HEK293 (cell line): ENCODE data around the gene SLC7A1.
A peak's percentile ranks its signal among the peaks of the same experiment; 100 is the strongest.

Source experiments
- CTCF ChIA-PET: fragments of 350-600 bp; formaldehyde crosslinking; extraction: SDS; loops from one replicate; lab custom pipeline; 2021; ENCODE audit warnings: antibody characterized with exemption; lab: Yijun Ruan, JAX
- POLR2A ChIA-PET: fragments of 300-600 bp; formaldehyde crosslinking; extraction: SDS; loops from one replicate; lab custom pipeline; 2020; ENCODE audit warnings: antibody characterized with exemption, inconsistent platforms; lab: Yijun Ruan, JAX
- H3K27ac ChIP-seq: fragments of 200-500 bp; sonication (Bioruptor generic); 2 replicates; pipeline ENCODE4 v1.5.1; 2014; ENCODE audit warnings: low read depth, low read length, control low read depth, inconsistent platforms; ENCODE audit errors: extremely low read depth
- H3K36me3 ChIP-seq, 2 experiments: fragments of 200-500 bp in 1 of 2; sonication (Bioruptor generic) in 1 of 2; 1 replicate in 1 of 2; 2 replicates in 1 of 2; pipeline ENCODE4 v1.5.1; 2014 to 2017; ENCODE audit warnings: inconsistent platforms in 2 of 2, low read length in 2 of 2; ENCODE audit not compliant: control insufficient read depth in 2 of 2, insufficient read depth in 1 of 2
- H3K4me1 ChIP-seq: fragments of 200-500 bp; sonication (Bioruptor generic); 2 replicates; pipeline ENCODE4 v1.5.1; 2014; ENCODE audit warnings: mild to moderate bottlenecking, low read length, inconsistent platforms; ENCODE audit not compliant: control insufficient read depth, insufficient read depth
- H3K4me3 ChIP-seq: 2 replicates; pipeline ENCODE4 v1.5.1; 2011; ENCODE audit warnings: low read depth, mild to moderate bottlenecking, control low read depth, low read length, moderate library complexity
- H3K9me3 ChIP-seq: fragments of 200-500 bp; sonication (Bioruptor generic); 2 replicates; pipeline ENCODE4 v1.5.1; 2014; ENCODE audit warnings: low read depth, low read length, inconsistent platforms; ENCODE audit not compliant: control insufficient read depth, insufficient read depth
- KLF1 ChIP-seq: fragments of 450-650 bp; formaldehyde crosslinking; IDR thresholded peaks from 2 replicates; pipeline ENCODE4 v1.5.1; 2016; ENCODE audit warnings: missing biosample characterization, missing genetic modification characterization
- KLF9 ChIP-seq: fragments of 450-650 bp; formaldehyde crosslinking; IDR thresholded peaks from 2 replicates; pipeline ENCODE4 v1.5.1; 2016; ENCODE audit warnings: missing biosample characterization, missing genetic modification characterization, low read depth
- MEIS1 ChIP-seq: sonication (generic); formaldehyde crosslinking; IDR thresholded peaks from 2 replicates; pipeline ENCODE4 v1.8.1; 2022; ENCODE audit warnings: missing genetic modification reagents, mild to moderate bottlenecking, borderline replicate concordance
- SCRT2 ChIP-seq: fragments of 450-650 bp; formaldehyde crosslinking; IDR thresholded peaks from 2 replicates; pipeline ENCODE4 v1.5.1; 2016; ENCODE audit warnings: missing biosample characterization, missing genetic modification characterization
- SP7 ChIP-seq: fragments of 450-650 bp; formaldehyde crosslinking; IDR thresholded peaks from 2 replicates; pipeline ENCODE4 v1.5.1; 2016; ENCODE audit warnings: missing biosample characterization, missing genetic modification characterization
- TCF7L2 ChIP-seq: IDR thresholded peaks from 2 replicates; pipeline ENCODE4 v1.6.1; 2011; ENCODE audit warnings: low read depth, mild to moderate bottlenecking, inconsistent platforms, low read length, moderate library complexity, borderline replicate concordance
- ZBTB1 ChIP-seq: fragments of 450-650 bp; formaldehyde crosslinking; IDR thresholded peaks from 2 replicates; pipeline ENCODE4 v1.5.1; 2016; ENCODE audit warnings: missing biosample characterization, missing genetic modification characterization
- ZBTB6 ChIP-seq: fragments of 450-650 bp; formaldehyde crosslinking; IDR thresholded peaks from 2 replicates; pipeline ENCODE4 v1.5.1; 2017; ENCODE audit warnings: missing biosample characterization, missing genetic modification characterization
- ZFP3 ChIP-seq: fragments of 450-650 bp; formaldehyde crosslinking; IDR thresholded peaks from 2 replicates; pipeline ENCODE4 v1.5.1; 2016; ENCODE audit warnings: low read depth, missing biosample characterization, missing genetic modification characterization
- ZNF140 ChIP-seq: fragments of 450-650 bp; formaldehyde crosslinking; IDR thresholded peaks from 2 replicates; pipeline ENCODE4 v1.5.1; 2016; ENCODE audit warnings: missing biosample characterization, missing genetic modification characterization
- ZNF211 ChIP-seq: fragments of 450-650 bp; formaldehyde crosslinking; IDR thresholded peaks from 2 replicates; pipeline ENCODE4 v1.5.1; 2016; ENCODE audit warnings: low read depth, missing biosample characterization, missing genetic modification characterization
- ZNF558 ChIP-seq: fragments of 450-650 bp; formaldehyde crosslinking; IDR thresholded peaks from 2 replicates; pipeline ENCODE4 v1.5.1; 2016; ENCODE audit warnings: missing biosample characterization, missing genetic modification characterization
- ZNF596 ChIP-seq: fragments of 450-650 bp; IDR thresholded peaks from 2 replicates; pipeline ENCODE4 v1.5.0; 2018; ENCODE audit warnings: missing biosample characterization, mild to moderate bottlenecking, missing genetic modification characterization, moderate library complexity
- ZNF664 ChIP-seq: fragments of 450-650 bp; formaldehyde crosslinking; IDR thresholded peaks from 2 replicates; pipeline ENCODE4 v1.5.1; 2016; ENCODE audit warnings: missing biosample characterization, missing genetic modification characterization
- ZNF791 ChIP-seq: fragments of 450-650 bp; formaldehyde crosslinking; IDR thresholded peaks from 2 replicates; pipeline ENCODE4 v1.5.1; 2016; ENCODE audit warnings: missing biosample characterization, missing genetic modification characterization
- ZSCAN16 ChIP-seq: fragments of 450-650 bp; formaldehyde crosslinking; IDR thresholded peaks from 2 replicates; pipeline ENCODE4 v1.5.1; 2016; ENCODE audit warnings: missing biosample characterization, missing genetic modification characterization
- TF ChIP-seq, protein P1 (sequence below): fragments of 450-650 bp; formaldehyde crosslinking; IDR thresholded peaks from 2 replicates; pipeline ENCODE4 v1.5.1; 2016; ENCODE audit warnings: missing biosample characterization, missing genetic modification characterization
- TF ChIP-seq, protein P2 (sequence below): fragments of 450-650 bp; formaldehyde crosslinking; IDR thresholded peaks from 2 replicates; pipeline ENCODE4 v1.5.1; 2016; ENCODE audit warnings: missing biosample characterization, missing genetic modification characterization
- TF ChIP-seq, protein P3 (sequence below): fragments of 450-650 bp; formaldehyde crosslinking; IDR thresholded peaks from 2 replicates; pipeline ENCODE4 v1.5.1; 2016; ENCODE audit warnings: missing biosample characterization, missing genetic modification characterization, borderline replicate concordance

Gene SLC7A1

DNA sequence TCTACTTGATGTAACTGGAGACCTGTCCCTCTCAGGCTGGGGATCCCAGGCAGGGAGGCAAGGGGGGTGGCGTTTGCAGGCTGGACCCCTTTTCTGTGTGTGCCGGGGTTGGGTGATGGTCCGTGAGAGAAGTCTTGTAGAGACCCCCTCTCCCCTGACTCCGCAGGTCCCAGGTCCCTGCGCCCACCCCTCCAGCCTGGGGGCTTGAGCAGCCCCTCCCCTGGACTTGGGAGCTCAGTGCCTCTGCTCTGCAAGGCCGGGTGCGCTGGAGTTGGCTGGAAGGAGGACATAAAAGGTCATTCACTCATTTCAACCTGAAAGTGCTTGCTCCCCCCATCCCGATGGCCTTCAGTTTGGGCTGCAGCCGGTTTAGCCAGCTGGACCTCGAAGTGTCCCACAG lies 89.5 kb downstream of the SLC7A1 start:
- peaks cover 0 to 2% of the 10 kb centered on the region in 2 experiments; a peak in 1 of 3 replicates for H3K36me3 ChIP-seq
- TF ChIP-seq SCRT2 (tag by site-specific recombination) = peak; percentile 13; the same call in 1 of the 2 replicates
- TF ChIP-seq ZBTB1 (tag by site-specific recombination) = no peak
- no peaks in the 10 kb centered on the region; the same call in 1 of the 2 replicates for H3K4me1 ChIP-seq
- H3K27ac ChIP-seq = no peak overlapping the region
- H3K9me3 ChIP-seq = no peaks in the 10 kb centered on the region
- CTCF ChIA-PET = interaction anchor here (0.9 kb wide), 1 partner anchor 202 kb away, joined by 4 read pairs; no protein-coding TSS in a partner anchor
- POLR2A ChIA-PET = no interaction called here
- H3K4me3 ChIP-seq = no peak overlapping the region

GRCh38 chr13:29505511-29505910 lies 90.0 kb downstream of the SLC7A1 start:
- ChIA-PET POLR2A (no interaction called here), CTCF (no interaction called here)
- H3K36me3 ChIP-seq = no peaks in the 10 kb centered on the region
- H3K9me3 ChIP-seq = no peaks in the 10 kb centered on the region
- no peaks in the 10 kb centered on the region; the same call in 1 of the 2 replicates for H3K4me1 ChIP-seq
- no peak for TF ChIP-seq KLF9
- no peak for TF ChIP-seq ZNF596 (tag by site-specific recombination)
- TF ChIP-seq, protein P1, sequence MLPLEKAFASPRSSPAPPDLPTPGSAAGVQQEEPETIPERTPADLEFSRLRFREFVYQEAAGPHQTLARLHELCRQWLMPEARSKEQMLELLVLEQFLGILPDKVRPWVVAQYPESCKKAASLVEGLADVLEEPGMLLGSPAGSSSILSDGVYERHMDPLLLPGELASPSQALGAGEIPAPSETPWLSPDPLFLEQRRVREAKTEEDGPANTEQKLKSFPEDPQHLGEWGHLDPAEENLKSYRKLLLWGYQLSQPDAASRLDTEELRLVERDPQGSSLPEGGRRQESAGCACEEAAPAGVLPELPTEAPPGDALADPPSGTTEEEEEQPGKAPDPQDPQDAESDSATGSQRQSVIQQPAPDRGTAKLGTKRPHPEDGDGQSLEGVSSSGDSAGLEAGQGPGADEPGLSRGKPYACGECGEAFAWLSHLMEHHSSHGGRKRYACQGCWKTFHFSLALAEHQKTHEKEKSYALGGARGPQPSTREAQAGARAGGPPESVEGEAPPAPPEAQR (tag by site-specific recombination) = no peak
- no peak overlapping the region for H3K27ac ChIP-seq
- H3K4me3 ChIP-seq = no peak overlapping the region

GRCh38 chr13:29504691-29505090 lies 90.8 kb downstream of the SLC7A1 start:
- Histone ChIP-seq H3K9me3 (no peaks in the 10 kb centered on the region), H3K4me1 (no peaks in the 10 kb centered on the region; the same call in 1 of the 2 replicates), H3K27ac (no peak overlapping the region), H3K4me3 (no peak overlapping the region), H3K36me3 (no peaks in the 10 kb centered on the region)
- TF ChIP-seq ZNF791 (tag by site-specific recombination) (no peak), ZNF211 (tag by site-specific recombination) (no peak), TCF7L2 (no peak), ZBTB6 (tag by site-specific recombination) (no peak), KLF1 (tag by site-specific recombination) (no peak)
- TF ChIP-seq, protein P2, sequence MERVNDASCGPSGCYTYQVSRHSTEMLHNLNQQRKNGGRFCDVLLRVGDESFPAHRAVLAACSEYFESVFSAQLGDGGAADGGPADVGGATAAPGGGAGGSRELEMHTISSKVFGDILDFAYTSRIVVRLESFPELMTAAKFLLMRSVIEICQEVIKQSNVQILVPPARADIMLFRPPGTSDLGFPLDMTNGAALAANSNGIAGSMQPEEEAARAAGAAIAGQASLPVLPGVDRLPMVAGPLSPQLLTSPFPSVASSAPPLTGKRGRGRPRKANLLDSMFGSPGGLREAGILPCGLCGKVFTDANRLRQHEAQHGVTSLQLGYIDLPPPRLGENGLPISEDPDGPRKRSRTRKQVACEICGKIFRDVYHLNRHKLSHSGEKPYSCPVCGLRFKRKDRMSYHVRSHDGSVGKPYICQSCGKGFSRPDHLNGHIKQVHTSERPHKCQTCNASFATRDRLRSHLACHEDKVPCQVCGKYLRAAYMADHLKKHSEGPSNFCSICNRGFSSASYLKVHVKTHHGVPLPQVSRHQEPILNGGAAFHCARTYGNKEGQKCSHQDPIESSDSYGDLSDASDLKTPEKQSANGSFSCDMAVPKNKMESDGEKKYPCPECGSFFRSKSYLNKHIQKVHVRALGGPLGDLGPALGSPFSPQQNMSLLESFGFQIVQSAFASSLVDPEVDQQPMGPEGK (tag by site-specific recombination) = no peak
- ChIA-PET POLR2A (no interaction called here), CTCF (interaction anchor here (0.7 kb wide), 1 partner anchor 203 kb away, joined by 4 read pairs; no protein-coding TSS in a partner anchor)

DNA sequence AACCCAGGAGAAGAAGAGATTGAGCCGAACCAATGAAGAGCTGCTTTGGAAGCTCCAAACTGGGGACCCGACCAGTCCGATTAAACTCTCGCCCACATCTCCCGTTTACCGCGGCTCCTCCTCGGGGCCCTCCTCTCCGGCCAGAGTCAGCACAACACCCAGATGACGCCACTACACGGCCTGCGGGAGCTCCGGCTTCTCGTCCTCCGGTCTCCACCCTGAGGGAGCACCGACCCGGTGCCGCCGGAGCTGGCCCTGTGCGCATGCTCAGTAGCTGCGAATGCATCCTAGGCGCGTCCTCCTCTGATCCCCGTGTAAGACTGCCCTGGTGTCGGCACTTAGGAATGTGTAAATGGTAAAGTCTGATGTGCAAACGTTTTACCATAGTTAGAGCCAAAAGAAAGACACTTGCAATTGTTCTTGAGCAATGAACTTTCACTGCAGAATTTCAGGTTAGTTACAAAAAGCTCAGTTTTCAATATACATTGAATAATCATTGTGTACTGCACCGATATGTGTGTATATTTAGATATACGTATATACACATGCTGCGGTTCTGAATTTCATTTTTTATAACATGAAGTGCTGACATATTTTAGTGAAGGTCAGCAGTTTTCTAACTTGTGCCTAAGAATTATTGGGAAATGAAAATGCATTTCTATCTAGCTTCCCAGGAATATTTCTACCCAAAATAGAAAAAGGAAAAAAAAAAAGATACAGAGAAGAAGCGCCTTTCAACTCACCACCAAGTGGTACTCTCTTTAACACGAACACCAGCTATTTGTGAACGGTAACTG lies 92.2 kb downstream of the SLC7A1 start:
- H3K4me1 ChIP-seq = no peaks in the 10 kb centered on the region; the same call in 1 of the 2 replicates
- ChIA-PET CTCF (interaction anchor here (0.6 kb wide), 2 partner anchors 25 to 85 kb away, joined by 3 to 4 read pairs; no protein-coding TSS in a partner anchor), POLR2A (no interaction called here)
- H3K9me3 ChIP-seq = no peaks in the 10 kb centered on the region
- no peaks in the 10 kb centered on the region for H3K36me3 ChIP-seq
- H3K27ac ChIP-seq = no peak overlapping the region
- no peak overlapping the region for H3K4me3 ChIP-seq
- TF ChIP-seq ZSCAN16 (tag by site-specific recombination) (no peak), ZNF140 (tag by site-specific recombination) (no peak), MEIS1 (CRISPR knock-in tag) (no peak), ZNF558 (tag by site-specific recombination) (no peak), SP7 (tag by site-specific recombination) (no peak), ZNF664 (no peak), ZFP3 (tag by site-specific recombination) (no peak)
- TF ChIP-seq, protein P3, sequence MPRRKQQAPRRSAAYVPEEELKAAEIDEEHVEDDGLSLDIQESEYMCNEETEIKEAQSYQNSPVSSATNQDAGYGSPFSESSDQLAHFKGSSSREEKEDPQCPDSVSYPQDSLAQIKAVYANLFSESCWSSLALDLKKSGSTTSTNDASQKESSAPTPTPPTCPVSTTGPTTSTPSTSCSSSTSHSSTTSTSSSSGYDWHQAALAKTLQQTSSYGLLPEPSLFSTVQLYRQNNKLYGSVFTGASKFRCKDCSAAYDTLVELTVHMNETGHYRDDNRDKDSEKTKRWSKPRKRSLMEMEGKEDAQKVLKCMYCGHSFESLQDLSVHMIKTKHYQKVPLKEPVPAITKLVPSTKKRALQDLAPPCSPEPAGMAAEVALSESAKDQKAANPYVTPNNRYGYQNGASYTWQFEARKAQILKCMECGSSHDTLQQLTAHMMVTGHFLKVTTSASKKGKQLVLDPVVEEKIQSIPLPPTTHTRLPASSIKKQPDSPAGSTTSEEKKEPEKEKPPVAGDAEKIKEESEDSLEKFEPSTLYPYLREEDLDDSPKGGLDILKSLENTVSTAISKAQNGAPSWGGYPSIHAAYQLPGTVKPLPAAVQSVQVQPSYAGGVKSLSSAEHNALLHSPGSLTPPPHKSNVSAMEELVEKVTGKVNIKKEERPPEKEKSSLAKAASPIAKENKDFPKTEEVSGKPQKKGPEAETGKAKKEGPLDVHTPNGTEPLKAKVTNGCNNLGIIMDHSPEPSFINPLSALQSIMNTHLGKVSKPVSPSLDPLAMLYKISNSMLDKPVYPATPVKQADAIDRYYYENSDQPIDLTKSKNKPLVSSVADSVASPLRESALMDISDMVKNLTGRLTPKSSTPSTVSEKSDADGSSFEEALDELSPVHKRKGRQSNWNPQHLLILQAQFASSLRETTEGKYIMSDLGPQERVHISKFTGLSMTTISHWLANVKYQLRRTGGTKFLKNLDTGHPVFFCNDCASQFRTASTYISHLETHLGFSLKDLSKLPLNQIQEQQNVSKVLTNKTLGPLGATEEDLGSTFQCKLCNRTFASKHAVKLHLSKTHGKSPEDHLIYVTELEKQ (tag by site-specific recombination) = no peak
